Measurements from ENCODE around the gene FGFR2.

GRCh38 chr10:121531830-121532178 lies 66.4 kb downstream of the FGFR2 start:
- no peak for TF ChIP-seq POLR2A (IDR thresholded peaks at IDR 0.05)
- TF ChIP-seq, protein P1, sequence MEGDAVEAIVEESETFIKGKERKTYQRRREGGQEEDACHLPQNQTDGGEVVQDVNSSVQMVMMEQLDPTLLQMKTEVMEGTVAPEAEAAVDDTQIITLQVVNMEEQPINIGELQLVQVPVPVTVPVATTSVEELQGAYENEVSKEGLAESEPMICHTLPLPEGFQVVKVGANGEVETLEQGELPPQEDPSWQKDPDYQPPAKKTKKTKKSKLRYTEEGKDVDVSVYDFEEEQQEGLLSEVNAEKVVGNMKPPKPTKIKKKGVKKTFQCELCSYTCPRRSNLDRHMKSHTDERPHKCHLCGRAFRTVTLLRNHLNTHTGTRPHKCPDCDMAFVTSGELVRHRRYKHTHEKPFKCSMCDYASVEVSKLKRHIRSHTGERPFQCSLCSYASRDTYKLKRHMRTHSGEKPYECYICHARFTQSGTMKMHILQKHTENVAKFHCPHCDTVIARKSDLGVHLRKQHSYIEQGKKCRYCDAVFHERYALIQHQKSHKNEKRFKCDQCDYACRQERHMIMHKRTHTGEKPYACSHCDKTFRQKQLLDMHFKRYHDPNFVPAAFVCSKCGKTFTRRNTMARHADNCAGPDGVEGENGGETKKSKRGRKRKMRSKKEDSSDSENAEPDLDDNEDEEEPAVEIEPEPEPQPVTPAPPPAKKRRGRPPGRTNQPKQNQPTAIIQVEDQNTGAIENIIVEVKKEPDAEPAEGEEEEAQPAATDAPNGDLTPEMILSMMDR (IDR thresholded peaks at IDR 0.05), result no peak
